RWPE2 (cell line): ENCODE measurements around the gene DLGAP4.

ENCODE experiments used
- ATAC-seq: fragments of 200-7000 bp; cut with Tn5 transposase; 3 replicates; pipeline ENCODE4 v1.9.1; 2021; ENCODE audit warnings: low read depth
- DNase-seq: peaks from one replicate; pipeline ENCODE4 v3.0.0-alpha.2; 2020; ENCODE audit warnings: low spot score
- H3K27ac ChIP-seq: fragments of 450-650 bp; 2 replicates; pipeline ENCODE4 v1.5.1; 2017; ENCODE audit warnings: mild to moderate bottlenecking; ENCODE audit not compliant: poor library complexity, severe bottlenecking
- H3K27me3 ChIP-seq: fragments of 250-450 bp; sonication (Bioruptor Pico); 2 replicates; pipeline ENCODE4 v1.5.1; 2021; ENCODE audit warnings: mild to moderate bottlenecking, moderate library complexity; ENCODE audit not compliant: insufficient read depth, poor library complexity, severe bottlenecking
- H3K36me3 ChIP-seq: fragments of 250-450 bp; sonication (Bioruptor Pico); 2 replicates; pipeline ENCODE4 v1.5.1; 2020; ENCODE audit warnings: low read depth, mild to moderate bottlenecking, moderate library complexity
- H3K4me1 ChIP-seq: fragments of 250-450 bp; sonication (Bioruptor Pico); 2 replicates; pipeline ENCODE4 v1.5.1; 2021; ENCODE audit warnings: mild to moderate bottlenecking, moderate library complexity; ENCODE audit not compliant: insufficient read depth, poor library complexity, severe bottlenecking
- H3K4me3 ChIP-seq: fragments of 250-450 bp; sonication (Bioruptor Pico); 2 replicates; pipeline ENCODE4 v1.5.1; 2021; ENCODE audit warnings: mild to moderate bottlenecking, moderate library complexity; ENCODE audit not compliant: severe bottlenecking
- H3K9me3 ChIP-seq: fragments of 250-450 bp; sonication (Bioruptor Pico); 2 replicates; pipeline ENCODE4 v1.5.1; 2021; ENCODE audit warnings: mild to moderate bottlenecking, moderate library complexity; ENCODE audit not compliant: severe bottlenecking
- TF ChIP-seq, protein P1 (sequence below): fragments of 450-650 bp; IDR thresholded peaks from one replicate; pipeline ENCODE4 v1.5.1; 2017; ENCODE audit warnings: mild to moderate bottlenecking, moderate library complexity; ENCODE audit not compliant: poor library complexity, severe bottlenecking

The DLGAP4 gene

DNA sequence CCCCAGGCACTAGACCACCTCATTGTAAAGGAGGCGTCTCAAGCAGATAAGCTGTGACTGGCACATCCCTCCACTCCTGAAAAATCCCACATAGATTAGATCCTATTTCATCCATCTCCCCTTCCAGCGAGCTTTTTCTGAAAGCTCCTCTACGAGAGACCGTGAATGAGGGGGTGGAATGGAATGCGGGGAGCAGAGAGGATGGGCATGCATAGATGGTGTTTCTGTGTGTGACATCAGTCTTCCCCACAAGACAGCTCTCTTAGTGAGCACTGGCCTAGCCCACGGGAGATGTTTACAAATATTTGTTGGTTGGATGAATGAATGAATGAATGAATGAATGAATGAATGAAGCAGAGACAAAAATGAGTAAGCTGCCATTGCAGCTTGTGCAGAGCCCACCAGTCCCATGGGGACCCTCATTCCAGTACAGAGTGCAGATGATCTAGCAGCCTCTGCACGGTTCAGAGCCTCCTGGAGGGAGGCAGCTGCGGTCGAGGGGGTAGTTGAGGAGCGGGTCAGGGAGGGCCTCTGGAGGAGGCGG is 98.4 kb downstream of the DLGAP4 start:
- no peak overlapping the region for H3K4me3 ChIP-seq

DNA sequence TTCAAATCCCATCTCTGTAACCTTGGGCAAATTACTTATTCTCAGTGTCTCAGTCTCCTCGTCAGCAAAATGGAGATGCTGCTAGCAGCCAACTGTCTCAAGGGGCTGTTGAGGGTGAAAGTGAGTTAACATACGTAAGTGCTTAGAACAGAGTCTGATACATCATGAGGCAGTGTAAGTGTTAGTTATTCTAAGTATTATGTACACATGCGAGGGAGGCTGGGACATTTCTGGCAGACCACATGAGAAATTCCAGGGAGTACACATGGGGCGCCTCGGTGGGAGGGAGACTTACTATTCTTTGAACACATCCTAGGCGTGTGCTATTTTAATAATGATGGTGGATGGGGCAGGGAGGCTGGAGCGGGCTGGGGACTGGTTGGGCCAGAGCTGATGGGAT is 99.1 kb downstream of the DLGAP4 start:
- DNase-seq (no peak), ATAC-seq (no peak)
- no peak overlapping the region for H3K27ac ChIP-seq
- no peak overlapping the region for H3K4me3 ChIP-seq
- H3K4me1 ChIP-seq, result peaks cover 24% of the 10 kb centered on the region
- no peaks in the 10 kb centered on the region for H3K9me3 ChIP-seq
- TF ChIP-seq, protein P1, sequence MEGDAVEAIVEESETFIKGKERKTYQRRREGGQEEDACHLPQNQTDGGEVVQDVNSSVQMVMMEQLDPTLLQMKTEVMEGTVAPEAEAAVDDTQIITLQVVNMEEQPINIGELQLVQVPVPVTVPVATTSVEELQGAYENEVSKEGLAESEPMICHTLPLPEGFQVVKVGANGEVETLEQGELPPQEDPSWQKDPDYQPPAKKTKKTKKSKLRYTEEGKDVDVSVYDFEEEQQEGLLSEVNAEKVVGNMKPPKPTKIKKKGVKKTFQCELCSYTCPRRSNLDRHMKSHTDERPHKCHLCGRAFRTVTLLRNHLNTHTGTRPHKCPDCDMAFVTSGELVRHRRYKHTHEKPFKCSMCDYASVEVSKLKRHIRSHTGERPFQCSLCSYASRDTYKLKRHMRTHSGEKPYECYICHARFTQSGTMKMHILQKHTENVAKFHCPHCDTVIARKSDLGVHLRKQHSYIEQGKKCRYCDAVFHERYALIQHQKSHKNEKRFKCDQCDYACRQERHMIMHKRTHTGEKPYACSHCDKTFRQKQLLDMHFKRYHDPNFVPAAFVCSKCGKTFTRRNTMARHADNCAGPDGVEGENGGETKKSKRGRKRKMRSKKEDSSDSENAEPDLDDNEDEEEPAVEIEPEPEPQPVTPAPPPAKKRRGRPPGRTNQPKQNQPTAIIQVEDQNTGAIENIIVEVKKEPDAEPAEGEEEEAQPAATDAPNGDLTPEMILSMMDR, result no peak
- H3K36me3 ChIP-seq, result no peaks in the 10 kb centered on the region
- no peaks in the 10 kb centered on the region for H3K27me3 ChIP-seq

More for the DNA sequence above, 98.4 kb downstream of the DLGAP4 start:
- DNase-seq (no peak), ATAC-seq (no peak)
- Histone ChIP-seq H3K9me3 (no peaks in the 10 kb centered on the region), H3K27ac (no peak overlapping the region), H3K4me1 (peaks cover 27% of the 10 kb centered on the region), H3K27me3 (no peaks in the 10 kb centered on the region), H3K36me3 (no peaks in the 10 kb centered on the region)
- TF ChIP-seq, protein P1, result no peak

DNA sequence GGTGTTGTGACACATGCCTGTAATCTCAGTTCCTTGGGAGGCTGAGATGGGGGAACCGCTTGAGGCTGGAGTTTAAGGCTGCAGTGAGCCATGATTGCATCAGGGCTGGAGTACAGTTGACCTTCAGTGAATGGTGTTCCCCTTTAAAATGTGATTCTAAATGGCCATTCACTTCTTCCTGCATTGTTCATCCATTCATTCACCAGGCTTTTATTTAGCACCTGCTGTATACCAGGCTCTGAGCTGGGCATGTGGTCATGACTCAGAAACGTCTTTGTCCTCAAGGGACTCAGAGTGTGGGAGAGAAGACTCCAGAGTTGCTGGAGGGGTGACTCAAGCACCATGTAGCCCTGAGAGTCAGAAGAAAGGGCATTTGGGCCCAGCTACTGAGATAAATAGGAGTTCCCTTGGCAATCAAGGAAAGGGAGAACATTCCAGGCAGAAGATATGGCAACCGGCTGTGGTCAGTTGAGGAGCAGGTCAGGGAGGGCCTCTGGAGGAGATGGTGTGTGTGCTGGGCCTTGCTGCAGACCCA is 101.1 kb downstream of the DLGAP4 start:
- DNase-seq, result no peak
- H3K4me1 ChIP-seq, result peaks cover 24% of the 10 kb centered on the region
- ATAC-seq, result no peak
- H3K27ac ChIP-seq, result peak overlapping the region; percentile 65
- H3K9me3 ChIP-seq, result no peaks in the 10 kb centered on the region
- no peaks in the 10 kb centered on the region for H3K27me3 ChIP-seq
- H3K4me3 ChIP-seq, result no peak overlapping the region
- no peaks in the 10 kb centered on the region for H3K36me3 ChIP-seq
- TF ChIP-seq, protein P1, result no peak

DNA sequence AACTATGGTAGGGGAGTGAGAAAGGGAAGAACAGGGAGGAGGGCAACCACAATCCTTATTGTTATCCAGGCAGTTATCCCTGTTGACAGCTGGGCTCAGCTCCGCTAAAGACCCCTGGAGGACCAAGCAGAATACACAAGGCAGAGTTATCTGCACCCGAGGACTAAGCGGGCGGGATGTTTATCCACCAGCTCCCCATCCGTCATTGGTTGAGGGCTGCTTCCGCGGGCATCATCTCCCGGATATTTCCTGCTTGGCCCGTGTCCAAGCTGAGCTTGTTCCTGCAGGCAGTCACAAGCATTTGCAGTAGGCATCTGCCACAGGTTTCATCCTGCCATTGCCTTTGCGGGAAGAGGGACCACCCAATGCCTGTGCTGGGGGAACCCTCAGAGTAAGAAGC is 102.1 kb downstream of the DLGAP4 start:
- TF ChIP-seq, protein P1, result peak; percentile 6
- Histone ChIP-seq H3K9me3 (no peaks in the 10 kb centered on the region), H3K27ac (peak overlapping the region; percentile 65), H3K27me3 (no peaks in the 10 kb centered on the region), H3K36me3 (no peaks in the 10 kb centered on the region), H3K4me1 (peaks cover 24% of the 10 kb centered on the region), H3K4me3 (no peak overlapping the region)
- peak; percentile 99 for DNase-seq
- ATAC-seq, result peak; percentile 77

DNA sequence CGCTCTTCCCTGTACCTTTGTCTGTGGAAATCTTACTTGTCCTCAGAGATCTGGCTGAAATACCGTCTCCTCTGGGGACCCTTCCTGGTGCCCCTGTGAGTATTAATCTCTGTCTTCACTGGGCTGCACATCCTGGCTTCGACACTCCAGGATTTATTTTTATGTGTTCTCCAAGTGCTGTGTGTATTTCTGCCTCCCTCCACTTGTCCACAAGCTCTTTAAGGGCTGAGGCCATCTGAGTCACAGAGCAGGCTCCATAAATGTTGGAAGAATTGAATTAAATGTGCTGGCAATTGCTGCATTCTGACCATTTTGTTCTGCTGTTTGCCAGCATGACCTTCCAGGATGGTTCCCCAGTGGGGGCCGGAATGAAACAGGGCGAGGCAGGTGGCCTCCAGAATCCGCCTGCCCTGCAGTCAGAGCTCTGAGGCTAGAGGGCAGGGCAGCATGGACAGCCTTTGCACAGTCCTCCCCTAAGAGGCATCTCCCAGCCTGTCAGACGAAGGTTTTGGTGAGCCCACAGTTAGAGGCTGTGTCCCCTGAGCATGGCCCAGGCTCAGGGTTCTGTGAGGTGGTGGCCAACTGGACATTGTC is 105.8 kb downstream of the DLGAP4 start:
- DNase-seq, result no peak
- H3K27me3 ChIP-seq, result no peaks in the 10 kb centered on the region
- H3K4me3 ChIP-seq, result no peak overlapping the region
- no peak for ATAC-seq
- TF ChIP-seq, protein P1, result no peak
- H3K27ac ChIP-seq, result no peak overlapping the region
- no peaks in the 10 kb centered on the region for H3K9me3 ChIP-seq
- H3K36me3 ChIP-seq, result no peaks in the 10 kb centered on the region
- H3K4me1 ChIP-seq, result peaks cover 17% of the 10 kb centered on the region
